HG03139 (cell line): ENCODE measurements around the gene ANKRD11.
"Not testable (repeated sequence)": the region's sequence is repeated elsewhere in the genome, so short reads cannot be mapped to it uniquely, and the experiment has no call there.

Experiments
- ATAC-seq: cut with Tn5 transposase; IDR thresholded peaks from one replicate; pipeline ENCODE4 v1.9.1; 2021; ENCODE audit not compliant: unreplicated experiment

ANKRD11 gene

GRCh38 chr16:89386306-89387185 is 103.8 kb downstream of the ANKRD11 start:
- ATAC-seq: no peak

GRCh38 chr16:89385712-89386111 is 104.6 kb downstream of the ANKRD11 start:
- ATAC-seq: no peak

- no peak for ATAC-seq
Observed at GRCh38 chr16:89384282-89384681, 106.1 kb downstream of the ANKRD11 start.

- no peak for ATAC-seq
Observed at GRCh38 chr16:89383095-89384003, 107.0 kb downstream of the ANKRD11 start.

GRCh38 chr16:89382555-89382954 is 107.8 kb downstream of the ANKRD11 start:
- ATAC-seq: not testable (repeated sequence)

GRCh38 chr16:89381788-89382187 is 108.6 kb downstream of the ANKRD11 start:
- no peak for ATAC-seq

GRCh38 chr16:89380681-89381080 is 109.7 kb downstream of the ANKRD11 start:
- no peak for ATAC-seq

GRCh38 chr16:89378947-89379771 is 111.2 kb downstream of the ANKRD11 start:
- no peak for ATAC-seq

- no peak for ATAC-seq
Observed at GRCh38 chr16:89377453-89377848, 112.9 kb downstream of the ANKRD11 start.

GRCh38 chr16:89376812-89377452 is 113.4 kb downstream of the ANKRD11 start:
- ATAC-seq: no peak

- ATAC-seq: no peak
Observed at GRCh38 chr16:89375686-89376085, 114.7 kb downstream of the ANKRD11 start.

GRCh38 chr16:89375021-89375420 is 115.3 kb downstream of the ANKRD11 start:
- no peak for ATAC-seq

GRCh38 chr16:89374393-89374960 is 115.9 kb downstream of the ANKRD11 start:
- ATAC-seq: no peak

GRCh38 chr16:89373355-89374110 is 116.8 kb downstream of the ANKRD11 start:
- ATAC-seq: no peak

GRCh38 chr16:89371968-89372634 is 118.3 kb downstream of the ANKRD11 start:
- no peak for ATAC-seq

GRCh38 chr16:89371386-89371785 is 119.0 kb downstream of the ANKRD11 start:
- no peak for ATAC-seq

GRCh38 chr16:89370601-89371000 is 119.8 kb downstream of the ANKRD11 start:
- no peak for ATAC-seq

GRCh38 chr16:89370081-89370511 is 120.3 kb downstream of the ANKRD11 start:
- ATAC-seq: no peak
